H1 (cell line): ENCODE data around the gene DYNC1I1. TPM values are rescaled to one million over a fixed set of nuclear protein-coding genes. Genes with fewer than 3 reads are reported as not detected.
A peak's percentile ranks its signal among the peaks of the same experiment; 100 is the strongest.

Source experiments
- CTCF ChIA-PET: fragments of 300-600 bp; sonication (Branson Sonifier 250); formaldehyde crosslinking; loops from one replicate; lab custom pipeline; 2021; ENCODE audit not compliant: partially characterized antibody; lab: Charles Lee
- POLR2A ChIA-PET: fragments of 300-600 bp; sonication (Branson Sonifier 250); formaldehyde crosslinking; loops from one replicate; lab custom pipeline; 2021; ENCODE audit warnings: inconsistent platforms; ENCODE audit not compliant: partially characterized antibody; lab: Charles Lee
- DNase-seq, 2 experiments: peaks; one replicate each; pipeline versions ENCODE4 v3.0.0 to v3.0.0-alpha.2; 2010 to 2022; ENCODE audit warnings: low spot score in 2 of 2, low read depth in 1 of 2, mixed read lengths in 1 of 2
- FAIRE-seq: peaks from 2 replicates; lab custom pipeline; 2011; peaks lifted over from hg19 to GRCh38; lab: Jason Lieb, UNC
- H2AFZ ChIP-seq: 2 replicates; pipeline ENCODE4 v1.8.1; 2012; ENCODE audit warnings: low read length, inconsistent platforms
- H2AK5ac ChIP-seq: 2 replicates; pipeline ENCODE4 v1.6.1; 2013; ENCODE audit warnings: low read depth, low read length
- H2BK120ac ChIP-seq: replicated peaks from 2 replicates; pipeline ENCODE3; 2013; ENCODE audit warnings: low read depth, low read length, inconsistent platforms
- H2BK12ac ChIP-seq: 2 replicates; pipeline ENCODE4 v1.6.1; 2013; ENCODE audit warnings: low read depth, low read length
- H2BK15ac ChIP-seq: 2 replicates; pipeline ENCODE4 v1.6.1; 2013; ENCODE audit warnings: low read length
- H2BK20ac ChIP-seq: 2 replicates; pipeline ENCODE4 v1.6.1; 2013; ENCODE audit warnings: low read length
- H2BK5ac ChIP-seq: 2 replicates; pipeline ENCODE4 v1.6.1; 2013; ENCODE audit warnings: low read depth, low read length
- H3K14ac ChIP-seq: 2 replicates; pipeline ENCODE4 v1.6.1; 2013; ENCODE audit warnings: inconsistent platforms; ENCODE audit not compliant: insufficient read length
- H3K18ac ChIP-seq: 2 replicates; pipeline ENCODE4 v1.6.1; 2013; ENCODE audit warnings: low read length; ENCODE audit errors: extremely low read depth
- H3K23ac ChIP-seq: 2 replicates; pipeline ENCODE4 v1.6.1; 2013; ENCODE audit warnings: inconsistent platforms; ENCODE audit not compliant: insufficient read length
- H3K23me2 ChIP-seq: 2 replicates; pipeline ENCODE4 v1.6.1; 2013; ENCODE audit warnings: low read depth, low read length
- H3K27ac ChIP-seq: 2 replicates; pipeline ENCODE4 v1.6.1; 2011; ENCODE audit warnings: low read depth, low read length, inconsistent platforms
- H3K27me3 ChIP-seq, 4 experiments: replicated peaks in 1 of 4; 1 replicate in 1 of 4; 2 replicates in 3 of 4; pipeline versions ENCODE4 v1.6.1 to v1.8.1; 2011 to 2013; ENCODE audit warnings: low read length in 3 of 4, mild to moderate bottlenecking in 3 of 4, inconsistent platforms in 2 of 4, mixed read lengths in 2 of 4, moderate library complexity in 1 of 4; ENCODE audit not compliant: control insufficient read depth in 3 of 4, insufficient read depth in 3 of 4; ENCODE audit errors: extremely low read depth in 1 of 4
- H3K36me3 ChIP-seq, 4 experiments: 2 replicates each; pipeline versions ENCODE4 v1.6.1 to v1.8.1; 2011 to 2013; ENCODE audit warnings: mild to moderate bottlenecking in 4 of 4, low read length in 3 of 4, moderate library complexity in 2 of 4, control low read depth in 1 of 4, inconsistent platforms in 1 of 4; ENCODE audit not compliant: insufficient read depth in 4 of 4, control insufficient read depth in 2 of 4
- H3K4ac ChIP-seq: replicated peaks from 2 replicates; pipeline ENCODE3; 2013; ENCODE audit warnings: low read length, low read depth, mixed read lengths, inconsistent platforms; ENCODE audit not compliant: insufficient read length
- H3K4me1 ChIP-seq, 4 experiments: replicated peaks in 1 of 4; 1 replicate in 1 of 4; 2 replicates in 3 of 4; pipeline versions ENCODE4 v1.6.1 to v1.8.1; 2011 to 2013; ENCODE audit warnings: low read length in 3 of 4, inconsistent platforms in 2 of 4, mixed read lengths in 1 of 4; ENCODE audit not compliant: insufficient read depth in 4 of 4, control insufficient read depth in 3 of 4
- H3K4me2 ChIP-seq, 2 experiments: 2 replicates each; pipeline versions ENCODE4 v1.6.1 to v1.8.1; 2011 to 2013; ENCODE audit warnings: low read depth in 2 of 2, low read length in 2 of 2, control low read depth in 1 of 2, inconsistent platforms in 1 of 2, mild to moderate bottlenecking in 1 of 2; ENCODE audit not compliant: insufficient read depth in 1 of 2
- H3K4me3 ChIP-seq, 4 experiments: fragments of 200-600, 300-600 bp in 1 of 4; sonication (generic), shearing (Covaris generic), sonication (Bioruptor Twin) in 1 of 4; 2 replicates each; pipeline versions ENCODE4 v1.5.1 to v1.8.1; 2011 to 2016; ENCODE audit warnings: low read length in 4 of 4, low read depth in 3 of 4, control low read depth in 2 of 4, inconsistent platforms in 2 of 4, mild to moderate bottlenecking in 2 of 4, mixed read lengths in 1 of 4, moderate library complexity in 1 of 4; ENCODE audit not compliant: insufficient read depth in 2 of 4; ENCODE audit errors: extremely low read depth in 1 of 4
- H3K56ac ChIP-seq: replicated peaks from 2 replicates; pipeline ENCODE3; 2013; ENCODE audit warnings: low read depth, mild to moderate bottlenecking, mixed read lengths, low read length, inconsistent platforms; ENCODE audit not compliant: insufficient read length
- H3K79me1 ChIP-seq: 2 replicates; pipeline ENCODE4 v1.6.1; 2013; ENCODE audit warnings: low read depth, low read length, control low read depth
- H3K79me2 ChIP-seq, 2 experiments: 2 replicates each; pipeline versions ENCODE4 v1.6.1 to v1.8.1; 2012 to 2013; ENCODE audit warnings: low read length in 2 of 2, mild to moderate bottlenecking in 2 of 2, inconsistent platforms in 1 of 2; ENCODE audit not compliant: insufficient read depth in 2 of 2, control insufficient read depth in 1 of 2
- H3K9ac ChIP-seq, 4 experiments: replicated peaks in 1 of 4; 1 replicate in 1 of 4; 2 replicates in 3 of 4; pipeline versions ENCODE4 v1.6.1 to v1.8.1; 2011 to 2013; ENCODE audit warnings: low read depth in 3 of 4, low read length in 3 of 4, control low read depth in 2 of 4, mild to moderate bottlenecking in 2 of 4, moderate library complexity in 2 of 4, inconsistent platforms in 1 of 4; ENCODE audit errors: extremely low read depth in 1 of 4
- H3K9me3 ChIP-seq, 2 experiments: 2 replicates each; pipeline versions ENCODE4 v1.6.1 to v1.8.1; 2012 to 2013; ENCODE audit warnings: mild to moderate bottlenecking in 2 of 2, moderate library complexity in 2 of 2, control low read depth in 1 of 2, inconsistent platforms in 1 of 2, low read depth in 1 of 2, low read length in 1 of 2, mixed read lengths in 1 of 2; ENCODE audit not compliant: insufficient read depth in 2 of 2
- H4K20me1 ChIP-seq, 2 experiments: replicated peaks in 1 of 2; 2 replicates each; pipeline versions ENCODE3 to v1.8.1; 2011 to 2013; ENCODE audit warnings: inconsistent platforms in 2 of 2, low read length in 2 of 2, mild to moderate bottlenecking in 1 of 2; ENCODE audit not compliant: insufficient read depth in 2 of 2, control insufficient read depth in 1 of 2
- H4K5ac ChIP-seq: 2 replicates; pipeline ENCODE4 v1.6.1; 2013; ENCODE audit warnings: low read length, low read depth, mixed read lengths, inconsistent platforms; ENCODE audit not compliant: insufficient read length
- H4K8ac ChIP-seq: 2 replicates; pipeline ENCODE4 v1.8.0; 2013; ENCODE audit warnings: mild to moderate bottlenecking, moderate library complexity, low read length, inconsistent platforms; ENCODE audit not compliant: insufficient read depth; ENCODE audit errors: extremely low read depth
- H4K91ac ChIP-seq: replicated peaks from 2 replicates; pipeline ENCODE3; 2013; ENCODE audit warnings: low read length, mixed read lengths, inconsistent platforms; ENCODE audit not compliant: insufficient read length
- CBX5 ChIP-seq: fragments of 300-800, 300-1000 bp; sonication (generic); IDR thresholded peaks from 2 replicates; pipeline ENCODE4 v1.7.1; 2016; ENCODE audit warnings: antibody characterized with exemption, low read length, low read depth
- CBX8 ChIP-seq: fragments of 300-800, 300-1000 bp; sonication (generic); IDR thresholded peaks from 2 replicates; pipeline ENCODE4 v1.7.1; 2016; ENCODE audit warnings: low read depth, low read length, borderline replicate concordance
- CHD1 ChIP-seq: IDR thresholded peaks from 2 replicates; pipeline ENCODE4 v1.6.1; 2012; ENCODE audit warnings: low read depth, low read length, improper control_type of control experiment
- EP300 ChIP-seq, 2 experiments: IDR thresholded peaks; 1 replicate in 1 of 2; 2 replicates in 1 of 2; pipeline ENCODE4 v1.6.1; 2011 to 2012; ENCODE audit warnings: low read depth in 2 of 2, low read length in 2 of 2, mild to moderate bottlenecking in 2 of 2, borderline replicate concordance in 1 of 2, inconsistent platforms in 1 of 2, moderate library complexity in 1 of 2
- HDAC6 ChIP-seq: IDR thresholded peaks from one replicate; pipeline ENCODE4 v1.7.1; 2012; ENCODE audit warnings: low read depth, mild to moderate bottlenecking, inconsistent platforms, low read length, moderate library complexity
- JUN ChIP-seq: IDR thresholded peaks from 2 replicates; pipeline ENCODE4 v1.6.1; 2011; ENCODE audit warnings: low read depth, mild to moderate bottlenecking, improper control_type of control experiment, low read length
- POLR2A ChIP-seq, 2 experiments: IDR thresholded peaks; 1 replicate in 1 of 2; 2 replicates in 1 of 2; pipeline ENCODE4 v1.6.1; 2011; ENCODE audit warnings: low read depth in 2 of 2, low read length in 2 of 2, mild to moderate bottlenecking in 2 of 2; ENCODE audit errors: control extremely low read depth in 1 of 2
- SIX5 ChIP-seq: IDR thresholded peaks from 2 replicates; pipeline ENCODE4 v1.6.1; 2011; ENCODE audit warnings: mild to moderate bottlenecking, low read depth, low read length
- SP1 ChIP-seq: IDR thresholded peaks from 2 replicates; pipeline ENCODE4 v1.6.1; 2011; ENCODE audit warnings: low read depth, low read length
- SRF ChIP-seq: IDR thresholded peaks from 2 replicates; pipeline ENCODE4 v1.6.1; 2011; ENCODE audit warnings: mild to moderate bottlenecking, low read depth, low read length, moderate library complexity
- TAF7 ChIP-seq: optimal IDR thresholded peaks from 2 replicates; pipeline ENCODE3; 2011; ENCODE audit warnings: low read depth, mild to moderate bottlenecking, inconsistent platforms, low read length, moderate library complexity, borderline replicate concordance
- TBP ChIP-seq: IDR thresholded peaks from 2 replicates; pipeline ENCODE4 v1.6.1; 2011; ENCODE audit warnings: low read depth, low read length, improper control_type of control experiment
- WGBS, 2 experiments: shearing (Covaris generic) in 1 of 2; methylation state at CpG; one replicate each; pipeline versions ENCODE4 v1.1.6 to v1.1.7; 2013 to 2015; ENCODE audit warnings: low lambda C conversion rate in 2 of 2, mixed read lengths in 2 of 2, inconsistent platforms in 1 of 2, low coverage in 1 of 2, missing lambda C conversion rate in 1 of 2; ENCODE audit not compliant: insufficient replicate concordance in 2 of 2, insufficient coverage in 1 of 2, insufficient read length in 1 of 2; ENCODE audit errors: extremely low coverage in 1 of 2, missing lambda C conversion rate in 1 of 2; 5-methylcytosine and 5-hydroxymethylcytosine counted together
- polyA plus RNA-seq, 7 experiments: library from polyadenylated mRNA; depleted of rRNA in 3 of 7; stranded (reverse) in 5 of 7; unstranded in 2 of 7; fragments of >200 nt in 5 of 7; fragments of 200-250 nt in 2 of 7; gene quantifications; 1 replicate in 5 of 7; 2 replicates in 1 of 7; 4 replicates in 1 of 7; pipeline versions ENCODE4 v1.2.1 to v1.2.3, GENCODE V29; 2011 to 2013; ENCODE audit warnings: missing spikeins in 2 of 7, mixed read lengths in 2 of 7
- total RNA-seq: library from RNA; stranded (reverse); fragmentation: NEBNext Ultra II Directional; extraction: Animal tissue kit (Norgen Biotek cat#: 25700); gene quantifications from 2 replicates; pipeline ENCODE4 v1.2.1, GENCODE V29; 2021
- TF ChIP-seq, protein P1 (sequence below): IDR thresholded peaks from 2 replicates; pipeline ENCODE4 v1.6.1; 2012; ENCODE audit warnings: inconsistent platforms

DYNC1I1 gene
- total and polyA plus RNA-seq, 2 of the 8 experiments (the other 6 are each of a cell fraction or from before 2014, with no cell fraction given), result 0.45 to 0.58 TPM

DNA sequence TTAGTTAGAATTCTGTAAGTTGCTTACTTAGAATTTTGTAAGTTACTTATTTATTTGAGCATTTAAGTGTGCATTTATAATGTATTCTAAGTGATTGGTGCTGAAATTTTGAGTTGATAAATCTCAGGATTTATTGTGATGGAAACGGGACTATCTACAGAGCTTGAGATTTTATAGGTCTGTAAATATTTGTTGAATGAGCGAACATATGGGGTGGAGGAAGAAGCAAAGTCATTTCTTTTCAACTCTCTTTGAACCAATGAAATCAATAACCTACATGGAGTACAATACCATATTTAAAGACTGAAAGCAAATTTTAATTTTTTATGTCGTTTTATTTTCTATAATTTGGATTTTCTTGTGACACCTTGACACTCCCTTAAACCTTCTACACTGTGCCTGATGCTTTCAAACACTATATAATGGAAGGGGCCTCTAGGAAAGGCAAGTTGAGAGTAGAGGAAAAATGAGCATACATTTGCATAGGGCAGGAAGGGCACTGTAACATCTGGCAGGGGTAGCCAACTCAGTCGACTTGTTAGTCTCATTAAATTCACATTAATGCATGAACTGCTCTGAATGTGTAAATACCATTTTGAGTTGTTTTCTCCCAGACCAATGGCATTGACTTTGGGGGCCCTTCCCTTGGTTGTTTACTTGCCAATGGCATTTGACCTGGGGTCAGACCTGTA lies 204.2 kb downstream of the DYNC1I1 start:
- Histone ChIP-seq H4K91ac (no peak overlapping the region), H3K23me2 (no peaks in the 10 kb centered on the region), H2BK120ac (no peak overlapping the region), H4K5ac (no peak overlapping the region), H2BK15ac (no peak overlapping the region), H4K20me1 (no peaks in the 10 kb centered on the region), H3K9ac (no peak overlapping the region), H3K4me2 (no peak overlapping the region), H2BK5ac (no peak overlapping the region), H3K4me3 (no peak overlapping the region), H3K4ac (no peak overlapping the region), H2AK5ac (no peak overlapping the region), H3K9me3 (no peaks in the 10 kb centered on the region), H3K23ac (no peak overlapping the region), H2AFZ (0 out of 2 replicates have a peak overlapping the region, but pooled peaks have one; percentile 8), H3K14ac (no peak overlapping the region), H3K79me2 (no peaks in the 10 kb centered on the region), H3K27ac (no peak overlapping the region), H3K27me3 (no peaks in the 10 kb centered on the region), H3K18ac (no peak overlapping the region), H2BK12ac (no peak overlapping the region), H2BK20ac (no peak overlapping the region), H3K79me1 (no peaks in the 10 kb centered on the region), H3K4me1 (0 out of 7 replicates have a peak, but pooled peaks cover 0 to 2% (median 0%) of the 10 kb centered on the region in 4 experiments), H3K56ac (no peak overlapping the region), H3K36me3 (no peaks in the 10 kb centered on the region), H4K8ac (no peak overlapping the region)
- POLR2A ChIA-PET, result interaction anchor here (0.6 kb wide), 1 partner anchor 39 kb away, joined by 3 read pairs; no protein-coding TSS in a partner anchor
- CTCF ChIA-PET, result interaction anchor here (1.5 kb wide), 1 partner anchor 16 kb away, joined by 3 read pairs; no protein-coding TSS in a partner anchor
- no peak for FAIRE-seq
- no peak for DNase-seq
- 88% methylated on average over 4 of the region's 4 CpGs; no CpG with 5 or more reads in 1 of the 2 experiments for WGBS, 2 experiments
- TF ChIP-seq SRF (no peak), EP300 (IDR thresholded peaks at IDR 0.05; ENCODE audit: borderline replicate concordance in 1 of 2, low read depth in 2 of 2, low read length in 2 of 2) (no peak), SP1 (no peak), TAF7 (no peak), CBX5 (no peak), JUN (no peak), HDAC6 (no peak), TBP (no peak), CHD1 (no peak), CBX8 (no peak), POLR2A (IDR thresholded peaks at IDR 0.05; ENCODE audit: control extremely low read depth in 1 of 2, low read depth in 2 of 2, low read length in 2 of 2) (no peak), SIX5 (no peak)
- TF ChIP-seq, protein P1, sequence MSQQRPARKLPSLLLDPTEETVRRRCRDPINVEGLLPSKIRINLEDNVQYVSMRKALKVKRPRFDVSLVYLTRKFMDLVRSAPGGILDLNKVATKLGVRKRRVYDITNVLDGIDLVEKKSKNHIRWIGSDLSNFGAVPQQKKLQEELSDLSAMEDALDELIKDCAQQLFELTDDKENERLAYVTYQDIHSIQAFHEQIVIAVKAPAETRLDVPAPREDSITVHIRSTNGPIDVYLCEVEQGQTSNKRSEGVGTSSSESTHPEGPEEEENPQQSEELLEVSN, result no peak
